Left renal pelvis (tissue), 4 donors: ENCODE data around the gene FGD2. TPM values are rescaled to one million over a fixed set of nuclear protein-coding genes. Genes with fewer than 3 reads are reported as not detected.
A peak's percentile ranks its signal among the peaks of the same experiment; 100 is the strongest.
"Not testable (repeated sequence)": the region's sequence is repeated elsewhere in the genome, so short reads cannot be mapped to it uniquely, and the experiment has no call there.

Experiments used
- DNase-seq, 4 donors: peaks; one replicate each; pipeline ENCODE4 v3.0.0-alpha.2; 2013; ENCODE audit warnings: low read depth in 4 of 4, low spot score in 3 of 4
- polyA plus RNA-seq, 4 donors: library from polyadenylated mRNA; unstranded; fragments of 120-200 nt; gene quantifications; one replicate each; pipeline ENCODE4 v1.2.1, GENCODE V29; 2013; ENCODE audit not compliant: insufficient read length in 4 of 4

FGD2 gene
- polyA plus RNA-seq, 4 donors, result 1.2 to 3.9 (median 2.4) TPM

DNA sequence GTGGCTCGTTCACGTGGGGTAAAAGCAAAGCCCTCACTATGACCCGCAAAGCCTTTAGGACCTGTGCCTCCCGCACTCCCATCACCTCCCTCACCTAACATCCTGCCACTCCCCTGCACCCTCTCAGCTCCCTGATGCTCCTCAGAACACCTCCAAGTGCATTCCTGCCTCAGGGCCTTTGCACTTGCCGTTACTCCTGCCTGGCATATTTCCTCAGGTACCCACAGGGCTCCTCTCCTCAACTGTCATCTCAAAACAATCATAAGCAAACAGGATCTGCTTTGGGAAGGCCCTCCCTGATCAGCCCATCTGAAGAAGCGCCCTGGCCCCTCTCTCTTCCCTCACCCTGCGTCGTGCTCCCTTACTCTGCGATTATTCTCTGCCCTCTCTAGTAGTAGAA is 49.1 kb downstream of the FGD2 start:
- no peak for DNase-seq

DNA sequence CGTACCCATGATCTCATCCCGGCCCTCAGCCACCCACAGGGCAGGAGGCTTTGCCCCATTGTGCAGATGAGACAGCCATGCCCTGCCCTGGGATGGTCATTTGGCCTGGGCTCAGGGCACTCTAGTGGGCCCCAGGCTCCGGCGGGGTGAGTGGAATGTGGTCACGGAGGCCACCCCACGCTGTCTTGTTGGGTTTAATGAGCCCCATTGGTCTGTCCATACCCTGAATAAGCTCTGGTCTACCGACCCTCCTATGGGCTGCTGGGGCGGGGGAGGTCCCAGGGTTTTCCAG is 50.6 kb downstream of the FGD2 start:
- DNase-seq, result no peak

DNA sequence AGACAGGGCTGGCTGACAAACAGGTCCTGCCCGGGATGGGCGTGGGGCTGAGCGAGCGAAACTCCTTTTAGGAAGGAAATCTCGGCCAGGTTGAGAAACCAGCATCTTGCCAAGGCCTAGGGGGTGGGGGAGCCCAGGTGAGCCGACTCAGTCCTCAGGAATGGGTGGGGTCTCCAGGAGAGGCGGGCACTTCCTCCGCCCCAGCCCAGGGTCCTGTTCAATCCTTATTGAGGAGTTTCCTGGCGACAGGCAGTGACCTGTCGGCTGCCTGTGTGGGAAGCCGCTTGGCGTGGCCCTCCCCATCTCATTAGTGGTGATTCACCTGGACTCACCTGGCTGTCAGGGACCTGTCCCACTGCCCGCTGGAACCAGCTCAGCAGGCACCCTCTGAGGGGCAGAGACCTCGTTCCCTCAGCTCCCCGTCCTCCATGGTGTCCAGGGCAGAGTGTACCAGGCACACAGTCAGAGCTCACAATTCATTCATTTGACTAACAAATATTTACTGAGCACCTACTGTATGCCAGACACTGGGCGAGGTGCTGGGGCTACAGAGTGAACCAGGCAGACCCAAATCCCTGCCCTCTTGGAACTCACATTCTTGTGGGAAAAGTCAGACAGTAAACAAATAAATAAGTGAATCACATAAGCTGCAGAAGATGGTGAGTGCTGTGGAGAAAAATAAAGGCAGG is 51.1 kb downstream of the FGD2 start:
- no peak for DNase-seq

DNA sequence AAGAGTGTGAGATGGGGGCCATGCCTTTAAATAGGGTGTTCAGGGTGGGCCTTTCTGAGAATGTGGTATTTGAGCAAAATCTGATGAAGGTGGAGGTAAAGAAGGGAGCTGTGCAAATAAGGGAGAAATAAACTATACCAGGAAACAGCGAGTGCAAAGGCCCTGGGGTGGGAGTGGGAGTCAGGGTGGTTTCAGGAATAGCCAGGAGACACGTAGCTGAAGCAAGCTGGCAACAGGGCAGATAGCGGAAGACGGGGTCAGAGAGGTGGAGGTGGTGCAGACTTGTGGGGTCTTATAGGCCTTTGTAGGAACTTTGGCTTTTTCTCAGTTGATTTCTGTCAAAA is 51.6 kb downstream of the FGD2 start:
- no peak for DNase-seq

DNA sequence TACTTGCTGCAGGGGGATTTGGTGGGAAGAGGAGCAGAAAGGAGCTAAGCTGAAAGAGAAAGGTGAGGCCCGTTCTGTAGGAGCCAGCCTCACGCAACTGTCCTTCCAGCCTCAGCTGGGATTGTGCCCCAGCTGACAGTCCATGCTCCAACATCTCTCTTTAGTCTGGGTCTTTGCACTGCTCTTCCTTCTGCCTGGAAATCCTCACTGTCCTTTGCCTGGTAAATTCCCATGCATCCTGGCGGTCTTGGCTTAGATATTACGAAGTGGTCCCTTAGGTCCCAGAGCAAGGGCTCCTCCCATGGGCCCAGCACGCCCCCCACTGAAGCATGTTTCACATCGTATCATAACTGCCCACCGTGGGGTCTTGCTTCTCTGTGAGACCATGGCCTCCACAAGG is 52.2 kb downstream of the FGD2 start:
- no peak for DNase-seq

DNA sequence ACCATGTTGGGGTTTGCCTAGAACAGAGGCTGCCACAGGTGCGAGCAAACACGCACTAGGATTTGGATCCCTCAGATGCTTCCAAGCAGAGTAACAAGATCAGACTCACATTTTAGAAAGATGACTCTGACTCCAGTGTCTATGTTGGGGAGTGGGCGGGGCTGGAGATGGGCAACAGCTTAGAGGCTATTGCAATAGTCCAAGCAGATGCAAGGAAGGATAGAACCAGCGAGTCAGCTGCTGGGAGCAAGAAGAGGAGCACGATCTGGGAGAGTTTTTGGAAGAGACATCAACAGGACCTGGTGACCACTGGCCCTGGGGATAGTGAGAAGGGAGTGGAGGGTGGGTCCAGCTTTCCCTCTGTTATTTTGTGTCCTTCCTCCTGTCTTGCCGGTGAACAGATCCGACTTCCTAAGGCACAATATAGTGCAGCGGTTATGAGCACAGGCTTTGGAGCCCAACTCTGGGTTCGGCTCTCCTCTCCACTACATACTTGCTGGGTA is 52.7 kb downstream of the FGD2 start:
- DNase-seq, result no peak

DNA sequence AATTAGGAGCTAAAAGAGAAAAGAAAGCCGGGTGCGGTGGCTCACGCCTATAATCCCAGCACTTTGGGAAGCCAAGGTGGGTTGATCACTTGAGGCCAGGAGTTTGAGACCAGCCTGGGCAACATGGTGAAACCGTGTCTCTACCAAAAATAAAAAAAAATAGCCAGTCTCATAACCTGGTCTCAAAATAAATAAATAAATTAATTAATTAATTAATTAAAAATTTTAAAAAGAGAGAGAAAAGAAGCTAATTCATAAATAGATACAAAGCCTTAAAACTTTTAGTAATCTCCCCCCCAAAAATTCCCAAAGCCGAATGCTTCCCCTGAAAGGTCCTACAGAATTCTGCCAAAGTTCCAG is 53.5 kb downstream of the FGD2 start:
- DNase-seq, result not testable (repeated sequence)

DNA sequence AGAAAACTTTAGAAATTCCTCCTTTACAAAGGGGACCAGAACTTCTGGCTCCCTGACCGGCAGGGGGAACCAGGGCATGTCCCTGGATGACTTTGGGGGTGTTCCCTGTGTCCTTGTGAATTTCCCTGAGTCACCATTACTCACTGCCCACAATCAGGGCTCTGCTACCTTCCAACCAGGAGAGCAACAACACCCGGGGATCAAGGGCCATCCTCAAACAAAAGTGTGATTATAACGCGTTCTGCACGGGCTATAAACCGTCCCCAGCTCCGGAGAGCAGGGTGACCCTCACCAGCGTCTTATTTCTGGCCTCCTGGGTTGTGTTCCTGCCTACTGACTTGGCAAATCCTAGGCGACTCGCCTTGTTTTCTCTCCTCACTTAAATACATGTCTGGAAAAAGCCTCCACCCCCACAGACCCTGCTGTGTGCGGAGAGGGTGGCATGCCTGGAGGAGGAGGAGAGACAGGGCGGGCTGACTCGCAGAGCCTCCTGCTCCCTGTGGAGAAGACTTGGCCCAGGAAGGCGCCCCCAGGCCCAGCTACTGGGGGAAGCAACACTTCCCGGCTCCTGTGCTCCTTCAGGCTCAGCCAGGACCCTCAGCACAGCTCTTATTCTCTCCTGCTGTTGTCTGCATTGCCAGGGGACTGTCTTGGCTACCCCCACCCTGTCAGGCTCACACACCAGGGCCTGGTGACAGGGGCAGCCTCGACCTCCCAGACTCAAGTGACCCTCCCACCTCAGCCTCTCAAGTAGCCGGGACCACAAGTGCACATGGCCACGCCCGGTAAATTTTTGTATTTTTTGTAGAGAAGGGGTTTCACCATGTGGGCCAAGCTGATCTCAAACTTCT is 54.1 kb downstream of the FGD2 start:
- peak in 2 of 4 donors; percentile 47 to 59 for DNase-seq

DNA sequence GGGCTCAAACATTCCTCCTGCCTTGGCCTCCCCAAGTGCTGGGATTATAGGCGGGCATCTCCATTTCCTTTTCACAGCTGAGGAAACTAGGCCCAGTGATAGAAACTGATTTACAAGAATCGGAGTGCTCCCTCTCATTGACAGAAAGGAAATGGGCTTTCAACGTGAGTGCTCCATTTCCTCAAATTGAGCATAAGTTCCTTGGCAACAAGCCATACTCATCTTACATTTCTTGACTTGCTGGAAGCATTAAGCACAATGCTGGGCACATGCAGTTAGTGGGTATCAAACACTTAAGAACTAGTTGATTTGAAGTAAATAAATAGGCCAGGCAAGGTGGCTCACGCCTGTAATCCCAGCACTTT is 54.7 kb downstream of the FGD2 start:
- DNase-seq, result no peak

DNA sequence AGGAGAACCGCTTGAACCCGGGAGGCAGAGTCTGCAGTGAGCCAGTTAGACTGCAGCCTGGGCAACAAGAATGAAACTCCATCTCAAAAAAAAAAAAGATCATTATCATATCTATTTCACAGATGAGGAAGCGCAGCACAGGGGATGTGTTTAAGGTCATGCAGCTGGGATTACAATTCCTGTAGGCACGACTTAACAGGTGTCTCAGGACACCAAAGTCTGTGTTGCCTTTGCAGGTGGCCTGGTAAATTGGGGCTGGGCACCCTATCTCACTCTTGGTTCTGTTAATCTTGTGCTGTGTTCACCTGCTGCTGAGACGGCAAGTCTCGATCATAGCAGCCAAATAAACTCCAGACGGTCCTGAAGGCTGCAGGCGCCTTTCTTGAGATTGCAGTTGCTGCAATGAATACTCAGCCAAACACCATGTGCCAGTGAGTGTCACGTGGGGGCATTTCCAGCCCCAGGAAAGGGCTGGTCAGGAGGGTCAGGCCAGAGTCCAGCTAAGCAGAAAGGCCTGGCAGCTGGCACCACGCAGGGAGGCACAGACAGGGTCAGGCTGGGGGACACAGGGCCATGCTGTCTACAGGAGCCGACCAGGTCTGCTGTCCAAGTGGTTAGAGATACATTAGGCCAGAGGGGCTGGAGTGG is 55.8 kb downstream of the FGD2 start:
- no peak for DNase-seq

DNA sequence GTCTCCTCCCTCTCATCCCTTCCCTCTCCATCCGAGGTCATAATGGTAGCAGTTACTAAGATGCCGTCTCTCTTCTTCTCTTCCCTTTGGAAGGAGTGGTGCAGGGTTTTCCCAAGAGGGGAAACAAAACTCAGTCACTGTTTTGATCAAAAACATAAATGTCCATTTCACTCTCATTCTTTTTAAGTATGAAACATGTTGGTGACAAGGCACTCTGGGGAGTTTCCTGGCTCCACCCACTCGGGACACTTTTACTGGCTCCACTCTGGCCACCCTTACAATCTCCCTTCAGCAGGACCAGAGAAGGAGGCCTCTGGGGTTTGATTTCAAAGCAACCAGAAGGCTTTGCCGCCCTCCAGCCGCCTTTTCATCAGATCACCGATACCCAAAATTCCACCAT is 57.0 kb downstream of the FGD2 start:
- no peak for DNase-seq

DNA sequence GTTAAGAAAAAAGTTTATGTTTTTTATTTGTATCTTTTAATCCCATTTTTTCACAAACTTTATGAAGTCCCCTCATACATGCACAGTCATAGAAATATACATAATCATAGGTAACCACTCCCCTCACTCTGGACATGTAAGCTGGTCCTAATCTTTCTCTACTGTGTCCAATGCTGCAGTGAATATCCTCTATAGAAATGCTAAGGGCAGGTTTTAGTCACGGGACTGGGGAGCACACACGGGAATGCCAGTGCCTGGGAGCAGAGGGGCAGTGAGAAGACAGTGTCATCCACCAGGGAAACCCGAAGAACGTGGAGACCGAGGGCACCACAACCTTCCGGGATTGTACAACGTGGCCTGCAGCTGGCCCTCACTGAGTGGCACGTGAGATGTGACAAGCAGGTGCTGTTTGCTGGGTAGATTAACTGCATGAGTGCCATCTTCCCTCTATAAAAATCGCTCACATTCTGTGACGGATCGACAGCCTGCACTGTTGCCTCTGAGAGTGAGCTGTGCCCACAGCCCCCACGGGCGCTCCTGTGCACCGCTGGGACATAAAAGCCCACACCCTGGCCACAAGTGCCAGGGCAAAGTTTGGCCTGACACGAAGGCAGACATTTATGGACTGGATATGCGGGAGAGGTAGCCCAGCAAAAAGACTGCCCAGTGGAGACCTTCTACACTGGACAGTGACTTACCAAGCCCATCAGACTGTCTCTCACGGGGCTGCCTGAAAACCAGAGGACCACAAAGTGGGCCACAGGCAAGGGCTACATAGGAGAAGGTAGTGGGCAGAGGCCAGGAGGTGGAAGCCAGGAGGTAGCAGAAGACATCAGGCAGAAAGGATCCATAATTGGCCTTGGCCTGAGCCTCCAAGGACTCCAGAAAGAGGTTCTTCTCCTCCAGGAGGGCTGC is 63.2 kb downstream of the FGD2 start:
- DNase-seq, result no peak

DNA sequence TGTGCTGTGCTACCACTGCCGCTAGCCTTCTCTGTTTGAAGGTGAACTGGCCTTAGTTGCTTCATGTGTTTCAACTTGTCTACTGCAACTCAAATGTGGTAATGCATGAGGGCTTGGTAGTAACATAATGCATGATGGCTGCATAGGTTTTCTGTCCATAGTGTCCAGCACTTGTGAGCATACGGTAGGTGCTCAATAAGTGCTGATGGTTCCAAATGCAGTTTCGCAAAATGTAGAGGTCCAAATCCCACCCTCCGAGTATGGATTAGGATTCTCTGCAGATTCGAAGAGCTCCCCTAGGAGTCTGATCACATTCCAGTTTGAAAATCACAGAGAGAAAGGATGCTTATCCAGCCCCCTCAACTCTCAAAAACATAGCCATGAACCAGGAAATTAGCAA is 64.2 kb downstream of the FGD2 start:
- no peak for DNase-seq

DNA sequence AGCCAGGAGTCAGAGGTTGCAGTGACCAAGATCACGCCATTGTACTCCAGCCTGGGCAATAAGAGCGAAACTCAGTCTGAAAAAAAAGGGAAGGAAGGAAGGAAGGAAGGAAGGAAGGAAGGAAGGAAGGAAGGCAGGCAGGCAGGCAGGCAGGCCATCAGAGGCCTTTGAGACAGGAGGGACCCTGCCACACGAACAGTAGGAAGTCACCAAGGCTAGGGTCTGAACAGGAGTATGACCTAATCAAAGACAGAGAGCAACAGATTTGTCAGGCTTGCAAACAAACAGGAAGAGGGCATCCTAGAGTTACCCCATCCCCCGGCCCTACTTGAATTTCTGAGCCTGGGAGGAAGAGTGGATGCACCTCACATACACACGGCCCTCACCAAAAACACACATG is 67.1 kb downstream of the FGD2 start:
- no peak for DNase-seq

DNA sequence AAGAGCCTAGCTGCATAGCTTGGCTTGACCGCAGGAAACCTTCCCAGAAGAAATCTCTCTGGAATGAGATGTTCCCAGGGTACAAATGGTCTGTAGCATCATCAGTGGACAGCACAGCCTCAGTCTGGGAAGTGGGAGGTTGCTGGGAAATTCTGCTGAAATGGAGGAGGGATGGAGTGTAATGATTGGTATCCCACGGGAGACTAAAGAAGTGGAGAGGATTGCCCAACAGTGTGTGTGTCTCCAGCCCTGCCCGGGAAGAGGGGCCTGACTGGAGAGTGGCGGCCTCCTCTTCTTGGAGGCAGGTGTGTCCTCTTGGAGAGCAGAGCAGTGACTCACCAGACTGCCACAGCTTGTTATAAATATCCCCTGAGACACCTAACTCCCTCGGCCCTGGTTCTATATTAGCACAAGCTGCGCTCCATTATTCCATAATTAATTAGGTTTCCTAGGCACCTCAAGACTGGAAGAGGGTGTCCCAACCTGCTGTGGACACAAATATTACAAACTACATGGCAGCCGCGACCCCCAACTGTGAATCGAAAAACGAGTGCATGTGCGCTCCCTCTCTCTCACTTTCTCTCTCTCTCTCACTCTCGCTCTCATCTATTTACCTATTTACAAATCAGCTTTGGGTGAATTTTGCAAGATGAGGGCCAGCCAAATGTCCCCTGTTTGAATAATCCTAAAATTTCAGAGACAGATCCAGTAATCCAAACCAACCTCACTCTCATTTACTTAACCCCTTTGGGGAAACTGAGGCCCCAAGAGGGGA is 68.8 kb downstream of the FGD2 start:
- no peak for DNase-seq

DNA sequence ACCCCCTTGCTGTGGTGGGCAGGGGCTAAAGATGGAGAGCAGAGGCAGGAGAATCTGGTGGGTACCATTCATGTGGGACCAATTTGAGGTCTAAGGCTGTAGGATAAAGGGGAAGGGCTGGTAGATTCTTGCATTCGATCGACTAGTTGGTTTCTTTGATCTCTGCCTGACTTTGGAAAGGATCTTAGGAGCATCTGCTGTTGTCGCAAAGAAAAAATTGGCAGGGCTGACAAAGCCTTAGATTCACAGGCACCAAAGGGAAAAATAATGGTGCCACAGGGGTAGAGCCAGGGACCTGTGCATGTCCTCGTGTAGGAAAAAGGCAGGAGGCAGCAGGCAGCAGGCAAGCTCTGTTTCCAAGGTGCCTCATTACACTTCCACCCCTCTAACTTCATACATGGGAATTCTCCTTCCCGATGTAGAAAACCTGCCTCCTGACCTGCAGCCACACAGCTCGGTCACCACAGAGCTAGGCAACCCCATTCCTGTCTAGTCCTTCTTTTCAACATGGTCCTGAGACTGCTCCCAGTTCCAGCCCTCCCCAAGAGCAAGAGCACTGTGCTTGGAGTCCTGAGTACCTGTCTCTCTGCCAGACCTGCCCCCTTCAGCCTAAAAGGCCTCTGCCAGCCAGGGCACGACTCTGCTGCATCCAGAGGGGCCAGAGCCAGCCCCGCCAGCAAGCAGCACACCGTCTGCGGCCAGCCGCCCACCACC is 71.9 kb downstream of the FGD2 start:
- no peak for DNase-seq

DNA sequence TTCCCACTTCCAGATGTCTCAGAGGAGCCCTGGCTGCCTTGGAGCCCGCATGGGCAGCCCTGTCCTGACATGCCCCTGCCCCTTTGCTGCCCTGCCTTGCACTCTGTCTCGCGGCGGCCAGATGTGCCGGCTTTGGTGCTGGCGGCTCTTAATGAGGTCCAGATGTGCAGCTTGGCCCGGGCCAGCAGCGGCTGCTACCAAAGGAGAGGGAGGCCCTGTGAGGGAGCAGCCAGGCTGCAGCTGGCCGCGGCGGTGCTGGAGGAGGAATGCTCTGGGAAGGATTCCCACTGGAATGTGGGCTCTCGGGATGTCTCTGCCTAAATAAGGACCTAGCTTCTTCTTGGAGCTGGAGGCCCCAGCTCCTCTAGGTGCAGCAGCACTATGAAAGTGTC is 72.4 kb downstream of the FGD2 start:
- DNase-seq, result no peak
